ENCODE measurements around the gene DCANP1. TPM values are rescaled to one million over a fixed set of nuclear protein-coding genes. Genes with fewer than 3 reads are reported as not detected.

The DCANP1 gene
- total RNA-seq, 2 donors from 2014 or later: not detected

GRCh38 chr5:135445306-135445985 is 1.7 kb downstream of the DCANP1 start:
- DNase-seq (ENCODE audit: low spot score): no peak
- intact Hi-C loops (cut with DNase I): no loop called here

- DNase-seq (ENCODE audit: low spot score): no peak
- intact Hi-C loops (cut with DNase I): no loop called here
Measured at GRCh38 chr5:135444881-135445280, 2.3 kb downstream of the DCANP1 start.

- peak; percentile 69 for DNase-seq (ENCODE audit: low spot score)
- intact Hi-C loops (cut with DNase I): no loop called here
Measured at GRCh38 chr5:135444360-135444759, 2.8 kb downstream of the DCANP1 start.

GRCh38 chr5:135443161-135443960 is 3.8 kb downstream of the DCANP1 start:
- intact Hi-C loops (cut with DNase I): no loop called here
- DNase-seq (ENCODE audit: low spot score): peak; percentile 76

GRCh38 chr5:135442431-135443160 is 4.6 kb downstream of the DCANP1 start:
- intact Hi-C loops (cut with DNase I): no loop called here
- DNase-seq (ENCODE audit: low spot score): no peak

- intact Hi-C loops (cut with DNase I): no loop called here
- no peak for DNase-seq (ENCODE audit: low spot score)
Measured at GRCh38 chr5:135441919-135442318, 5.2 kb downstream of the DCANP1 start.

- intact Hi-C loops (cut with DNase I): no loop called here
- DNase-seq (ENCODE audit: low spot score): no peak
Measured at GRCh38 chr5:135441350-135441831, 5.8 kb downstream of the DCANP1 start.

GRCh38 chr5:135440916-135441315 is 6.2 kb downstream of the DCANP1 start:
- DNase-seq (ENCODE audit: low spot score): no peak
- intact Hi-C loops (cut with DNase I): no loop called here

- intact Hi-C loops (cut with DNase I): no loop called here
- peak; percentile 68 for DNase-seq (ENCODE audit: low spot score)
Measured at GRCh38 chr5:135439231-135440205, 7.6 kb downstream of the DCANP1 start.

- intact Hi-C loops (cut with DNase I): no loop called here
- no peak for DNase-seq (ENCODE audit: low spot score)
Measured at GRCh38 chr5:135438636-135439221, 8.4 kb downstream of the DCANP1 start.

- DNase-seq (ENCODE audit: low spot score): peak; percentile 76
- intact Hi-C loops (cut with DNase I): no loop called here
Measured at GRCh38 chr5:135437796-135438560, 9.2 kb downstream of the DCANP1 start.

GRCh38 chr5:135437422-135437795 is 9.7 kb downstream of the DCANP1 start:
- intact Hi-C loops (cut with DNase I): no loop called here
- DNase-seq (ENCODE audit: low spot score): no peak

- intact Hi-C loops (cut with DNase I): no loop called here
- no peak for DNase-seq (ENCODE audit: low spot score)
Measured at GRCh38 chr5:135436951-135437418, 10.2 kb downstream of the DCANP1 start.

GRCh38 chr5:135435467-135436330 is 11.4 kb downstream of the DCANP1 start:
- intact Hi-C loops (cut with DNase I): no loop called here

GRCh38 chr5:135434591-135435466 is 12.3 kb downstream of the DCANP1 start:
- peak; percentile 60 for DNase-seq (ENCODE audit: low spot score)

More at GRCh38 chr5:135435467-135436330, 11.4 kb downstream of the DCANP1 start:
- DNase-seq (ENCODE audit: low spot score): no peak

More at GRCh38 chr5:135434591-135435466, 12.3 kb downstream of the DCANP1 start:
- intact Hi-C loops (cut with DNase I): no loop called here

Measured in posterior vena cava (tissue), 2 donors.